ENCODE data around the gene ALK.

ALK gene

DNA sequence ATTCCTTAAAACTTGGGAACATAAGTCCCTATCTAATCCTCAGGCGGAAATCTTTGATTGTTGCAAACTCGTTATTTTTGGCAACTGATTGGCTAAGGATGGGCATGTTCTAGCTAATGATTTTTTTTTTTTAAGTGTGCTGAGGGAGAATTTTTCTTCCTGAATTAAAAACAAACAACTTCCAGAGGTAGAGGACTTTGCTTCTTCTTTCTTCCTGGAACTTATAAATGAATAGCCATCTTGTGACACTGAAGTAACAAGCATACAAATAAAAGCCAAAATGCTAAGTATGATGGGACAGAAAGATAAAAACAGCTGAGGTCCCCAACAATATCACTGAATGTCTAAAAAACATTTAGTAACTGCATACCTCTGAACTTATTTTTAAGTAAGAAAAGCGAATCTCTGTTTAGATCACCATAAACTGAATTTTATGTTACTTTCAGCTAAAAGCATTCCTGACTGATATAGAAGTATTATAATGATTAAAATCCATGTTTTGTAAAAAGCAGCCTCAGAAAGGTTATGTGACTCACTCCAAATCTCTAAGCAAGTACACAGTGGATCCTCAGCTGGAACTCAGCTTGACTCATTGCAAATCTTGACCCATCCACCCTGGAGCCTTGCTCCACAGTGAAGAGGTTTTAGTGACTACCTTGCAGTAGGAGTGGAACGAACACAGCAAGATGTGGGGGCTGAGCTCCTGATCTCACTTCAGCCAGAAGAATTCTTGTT, 461.8 kb downstream of the ALK start:
- no peak overlapping the region for H3K27ac ChIP-seq
- H3K9ac ChIP-seq (ENCODE audit: insufficient read length): no peak overlapping the region
- H3K9me3 ChIP-seq (ENCODE audit: low read depth, low read length): no peaks in the 10 kb centered on the region
- no peak for TF ChIP-seq POLR2AphosphoS5 (IDR thresholded peaks at IDR 0.05; ENCODE audit: borderline replicate concordance, low read depth, low read length)
- no peak for TF ChIP-seq FOXP2 (optimal IDR thresholded peaks at IDR 0.05; ENCODE audit: control extremely low read depth, extremely low read length, insufficient read depth)
- TF ChIP-seq EZH2 (IDR thresholded peaks at IDR 0.05): no peak
- no peak overlapping the region for H3K4me3 ChIP-seq
- DNase-seq (ENCODE audit: low read depth, low spot score): no peak
- H3K36me3 ChIP-seq (ENCODE audit: insufficient read depth, low read length): no peaks in the 10 kb centered on the region

DNA sequence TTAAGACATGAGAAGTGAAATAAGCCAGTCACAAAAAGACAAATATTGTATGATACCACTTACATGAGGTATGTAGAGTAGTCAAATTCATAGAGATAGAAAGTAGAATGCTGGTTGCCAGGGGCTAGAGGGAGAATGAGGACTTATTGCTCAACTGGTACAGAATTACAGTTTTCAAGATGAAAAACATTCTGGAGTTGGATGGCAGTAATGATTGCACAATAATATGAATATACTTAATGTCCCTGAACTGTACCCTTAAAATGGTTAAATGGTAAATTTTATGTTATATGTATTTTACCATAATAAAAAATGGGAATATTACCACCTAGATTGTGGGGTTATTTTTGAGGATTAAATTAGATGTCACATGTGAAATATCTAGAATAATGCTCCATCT, 465.0 kb downstream of the ALK start:
- TF ChIP-seq POLR2AphosphoS5 (IDR thresholded peaks at IDR 0.05; ENCODE audit: borderline replicate concordance, low read depth, low read length): no peak
- TF ChIP-seq FOXP2 (optimal IDR thresholded peaks at IDR 0.05; ENCODE audit: control extremely low read depth, extremely low read length, insufficient read depth): no peak
- TF ChIP-seq EZH2 (IDR thresholded peaks at IDR 0.05): no peak
- H3K27ac ChIP-seq: no peak overlapping the region

DNA sequence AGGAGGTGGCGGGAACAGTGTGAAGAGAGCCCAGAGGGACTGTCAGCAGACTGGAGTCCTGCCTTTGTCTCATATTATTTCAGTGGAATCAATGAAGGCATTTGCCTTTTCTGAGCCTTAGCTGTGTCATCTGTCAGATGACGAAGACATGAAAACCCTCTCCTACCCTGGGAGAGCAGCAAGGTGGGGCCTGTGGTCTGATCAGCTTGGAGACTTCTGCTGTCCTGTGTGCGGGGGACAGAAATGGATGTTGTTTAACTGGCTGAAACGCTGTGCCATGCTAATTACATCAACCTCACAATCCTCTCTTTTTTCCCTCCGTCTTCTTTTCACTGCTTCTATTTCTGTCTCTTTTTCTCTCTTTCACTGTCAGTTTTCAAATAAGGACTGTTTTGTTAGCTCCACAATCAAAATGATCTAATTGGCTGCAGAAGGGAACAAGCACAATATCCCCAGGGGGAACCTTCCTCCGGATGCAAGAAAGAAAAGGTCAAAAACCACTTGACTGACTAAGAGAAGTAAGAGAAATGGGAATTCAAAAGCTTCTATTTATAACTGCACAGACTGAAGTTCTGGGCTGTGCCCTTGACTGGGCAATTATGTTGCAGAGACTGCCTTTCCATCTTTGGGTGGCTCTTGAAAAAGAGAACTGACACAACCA, 466.1 kb downstream of the ALK start:
- Histone ChIP-seq H3K4me3 (peak overlapping the region; percentile 17; the same call in 1 of the 2 replicates), H3K36me3 (ENCODE audit: insufficient read depth, low read length) (no peaks in the 10 kb centered on the region), H3K27ac (no peak overlapping the region), H3K9me3 (ENCODE audit: low read depth, low read length) (no peaks in the 10 kb centered on the region), H3K9ac (ENCODE audit: insufficient read length) (no peak overlapping the region)
- TF ChIP-seq FOXP2 (optimal IDR thresholded peaks at IDR 0.05; ENCODE audit: control extremely low read depth, extremely low read length, insufficient read depth) (no peak), EZH2 (IDR thresholded peaks at IDR 0.05) (no peak), POLR2AphosphoS5 (IDR thresholded peaks at IDR 0.05; ENCODE audit: borderline replicate concordance, low read depth, low read length) (no peak)
- DNase-seq (ENCODE audit: low read depth, low spot score): no peak

More for the DNA sequence above, 465.0 kb downstream of the ALK start:
- no peaks in the 10 kb centered on the region for H3K36me3 ChIP-seq (ENCODE audit: insufficient read depth, low read length)
- no peak for DNase-seq (ENCODE audit: low read depth, low spot score)
- no peak overlapping the region for H3K4me3 ChIP-seq
- no peak overlapping the region for H3K9ac ChIP-seq (ENCODE audit: insufficient read length)
- H3K9me3 ChIP-seq (ENCODE audit: low read depth, low read length): no peaks in the 10 kb centered on the region

DNA sequence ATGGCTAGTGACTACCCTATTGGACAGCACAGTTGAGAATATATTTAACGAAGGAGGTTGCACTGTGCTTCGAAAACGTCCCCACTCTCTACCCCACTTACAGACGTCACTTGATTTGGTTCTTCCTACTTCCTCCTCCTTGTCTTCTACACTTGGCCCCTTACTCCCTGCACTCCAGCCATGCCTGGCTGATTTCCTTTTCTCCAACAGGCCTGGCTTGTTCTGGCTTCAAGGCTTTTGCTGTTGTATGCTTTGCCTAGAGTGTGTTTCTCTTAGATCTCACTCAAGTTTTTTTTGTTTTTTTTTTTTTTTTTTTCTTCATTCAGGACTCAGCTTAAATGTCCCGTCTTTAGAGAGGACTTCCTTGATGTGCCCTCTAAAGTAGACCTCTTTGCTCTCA, 469.4 kb downstream of the ALK start:
- H3K4me3 ChIP-seq: no peak overlapping the region
- H3K9ac ChIP-seq (ENCODE audit: insufficient read length): no peak overlapping the region
- H3K9me3 ChIP-seq (ENCODE audit: low read depth, low read length): no peaks in the 10 kb centered on the region
- TF ChIP-seq POLR2AphosphoS5 (IDR thresholded peaks at IDR 0.05; ENCODE audit: borderline replicate concordance, low read depth, low read length) (no peak), EZH2 (IDR thresholded peaks at IDR 0.05) (no peak), FOXP2 (optimal IDR thresholded peaks at IDR 0.05; ENCODE audit: control extremely low read depth, extremely low read length, insufficient read depth) (no peak)
- H3K36me3 ChIP-seq (ENCODE audit: insufficient read depth, low read length): no peaks in the 10 kb centered on the region
- no peak for DNase-seq (ENCODE audit: low read depth, low spot score)
- no peak overlapping the region for H3K27ac ChIP-seq

DNA sequence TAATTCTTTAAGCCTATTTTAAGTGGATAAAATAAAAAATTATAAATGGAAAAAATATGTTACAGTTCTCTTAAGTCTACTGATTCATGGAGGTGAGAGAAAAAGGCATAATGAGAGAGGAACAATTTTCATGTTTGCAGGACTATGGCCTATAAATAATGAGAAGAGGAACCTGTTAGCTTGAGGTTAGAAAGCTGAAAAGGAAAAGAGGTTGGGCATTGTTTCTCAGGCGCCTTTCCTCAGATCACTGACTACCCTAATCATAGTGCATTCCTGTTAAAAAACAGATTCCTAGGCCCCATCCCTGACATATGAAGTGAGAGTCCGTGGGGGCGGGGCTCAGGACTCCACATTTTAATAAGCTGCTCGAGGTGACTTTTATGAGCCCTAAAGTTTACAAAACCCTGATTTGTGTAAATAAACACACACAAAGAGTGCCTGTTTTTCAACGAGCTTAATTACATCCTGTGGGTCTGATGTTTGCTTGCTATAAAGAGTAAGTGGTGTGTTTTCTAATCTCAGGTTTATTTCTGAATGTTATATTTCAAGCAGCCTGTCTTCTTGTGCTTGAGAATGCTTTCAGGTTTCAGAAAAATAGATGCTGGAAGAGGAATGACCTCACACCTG, 470.7 kb downstream of the ALK start:
- TF ChIP-seq EZH2 (IDR thresholded peaks at IDR 0.05) (no peak), POLR2AphosphoS5 (IDR thresholded peaks at IDR 0.05; ENCODE audit: borderline replicate concordance, low read depth, low read length) (no peak)
- DNase-seq (ENCODE audit: low read depth, low spot score): no peak
- no peak overlapping the region for H3K27ac ChIP-seq
- no peaks in the 10 kb centered on the region for H3K9me3 ChIP-seq (ENCODE audit: low read depth, low read length)
- H3K9ac ChIP-seq (ENCODE audit: insufficient read length): no peak overlapping the region
- H3K4me3 ChIP-seq: no peak overlapping the region
- no peaks in the 10 kb centered on the region for H3K36me3 ChIP-seq (ENCODE audit: insufficient read depth, low read length)

DNA sequence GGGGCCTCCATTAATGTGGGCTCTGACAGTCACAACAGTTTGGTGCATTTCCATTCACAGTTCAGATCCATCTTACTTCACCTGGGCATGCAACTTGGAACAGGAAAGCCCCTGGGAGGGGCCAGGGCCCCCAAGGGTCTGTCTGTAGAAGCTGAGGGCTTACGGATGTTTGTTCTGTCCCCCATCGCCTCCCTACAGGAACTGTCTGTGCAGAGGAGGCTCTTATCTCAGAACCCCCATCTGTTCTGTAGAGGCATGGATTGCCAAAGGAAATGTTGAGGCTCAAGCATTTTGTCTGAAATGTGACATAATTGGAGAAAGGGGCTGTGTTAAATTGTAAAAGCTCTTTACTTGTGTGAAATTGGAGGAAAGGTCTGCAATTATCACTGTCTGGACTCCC, 471.9 kb downstream of the ALK start:
- Histone ChIP-seq H3K36me3 (ENCODE audit: insufficient read depth, low read length) (no peaks in the 10 kb centered on the region), H3K27ac (no peak overlapping the region), H3K4me3 (no peak overlapping the region), H3K9me3 (ENCODE audit: low read depth, low read length) (no peaks in the 10 kb centered on the region), H3K9ac (ENCODE audit: insufficient read length) (no peak overlapping the region)
- TF ChIP-seq POLR2AphosphoS5 (IDR thresholded peaks at IDR 0.05; ENCODE audit: borderline replicate concordance, low read depth, low read length): no peak
- no peak for TF ChIP-seq FOXP2 (optimal IDR thresholded peaks at IDR 0.05; ENCODE audit: control extremely low read depth, extremely low read length, insufficient read depth)
- no peak for TF ChIP-seq EZH2 (IDR thresholded peaks at IDR 0.05)
- no peak for DNase-seq (ENCODE audit: low read depth, low spot score)

DNA sequence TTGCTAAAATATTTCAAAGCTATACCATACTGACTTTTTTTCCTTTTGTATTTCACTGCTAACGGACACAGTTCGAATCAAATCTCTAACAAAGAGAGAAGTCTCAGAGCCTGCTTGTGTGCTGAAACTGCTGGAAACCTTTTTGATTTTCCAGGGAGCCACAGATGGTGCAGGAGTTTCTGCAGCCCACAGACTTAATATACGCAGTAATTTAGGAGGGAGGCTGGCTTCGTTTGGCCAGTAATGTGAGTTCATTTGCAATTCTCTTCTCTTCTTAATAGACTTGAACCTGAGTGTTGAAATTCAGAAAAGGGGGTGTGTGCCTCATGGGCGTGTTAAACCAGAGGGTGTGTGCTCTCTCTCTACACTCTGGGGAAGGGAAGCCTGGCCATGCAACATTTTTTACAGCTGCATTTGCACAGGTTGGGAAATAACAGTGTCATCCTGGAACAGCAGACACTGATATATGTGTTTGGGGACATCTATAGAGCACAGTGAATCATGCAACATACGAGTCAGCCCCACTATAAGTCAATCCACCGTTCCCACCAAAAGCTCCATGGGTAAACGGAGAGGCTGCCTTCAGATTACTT, 473.2 kb downstream of the ALK start:
- Histone ChIP-seq H3K27ac (no peak overlapping the region), H3K9ac (ENCODE audit: insufficient read length) (no peak overlapping the region), H3K36me3 (ENCODE audit: insufficient read depth, low read length) (no peaks in the 10 kb centered on the region), H3K9me3 (ENCODE audit: low read depth, low read length) (no peaks in the 10 kb centered on the region), H3K4me3 (no peak overlapping the region)
- TF ChIP-seq EZH2 (IDR thresholded peaks at IDR 0.05): no peak
- no peak for TF ChIP-seq FOXP2 (optimal IDR thresholded peaks at IDR 0.05; ENCODE audit: control extremely low read depth, extremely low read length, insufficient read depth)
- no peak for TF ChIP-seq POLR2AphosphoS5 (IDR thresholded peaks at IDR 0.05; ENCODE audit: borderline replicate concordance, low read depth, low read length)
- no peak for DNase-seq (ENCODE audit: low read depth, low spot score)

DNA sequence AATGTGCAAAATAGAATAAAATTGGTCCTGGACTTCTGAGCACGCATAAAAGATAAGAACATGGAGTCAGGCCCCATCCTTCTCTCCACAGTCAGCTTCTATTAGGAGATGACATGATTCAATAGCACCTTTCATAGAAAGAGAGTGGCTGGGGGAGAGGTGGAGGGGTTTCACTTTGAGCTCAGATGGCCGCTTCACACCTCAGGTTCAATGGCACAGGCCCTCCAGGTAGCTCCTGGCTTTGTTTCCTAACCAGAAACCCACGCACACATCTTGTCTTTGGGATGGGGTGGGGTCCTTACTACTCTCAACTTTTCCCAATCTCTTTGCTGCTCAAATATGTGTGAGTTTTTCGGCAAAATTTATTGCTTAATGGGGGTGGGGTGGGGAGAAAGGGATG, 473.9 kb downstream of the ALK start:
- Histone ChIP-seq H3K27ac (no peak overlapping the region), H3K9ac (ENCODE audit: insufficient read length) (no peak overlapping the region), H3K9me3 (ENCODE audit: low read depth, low read length) (no peaks in the 10 kb centered on the region), H3K36me3 (ENCODE audit: insufficient read depth, low read length) (no peaks in the 10 kb centered on the region), H3K4me3 (no peak overlapping the region)
- no peak for DNase-seq (ENCODE audit: low read depth, low spot score)
- TF ChIP-seq EZH2 (IDR thresholded peaks at IDR 0.05) (no peak), POLR2AphosphoS5 (IDR thresholded peaks at IDR 0.05; ENCODE audit: borderline replicate concordance, low read depth, low read length) (no peak)
